ENCODE results near the gene CYTH1. TPM values are rescaled to one million over a fixed set of nuclear protein-coding genes. Genes with fewer than 3 reads are reported as not detected.

Gene CYTH1
- 10 to 100 TPM in 4 of 6 experiments, 1 to 10 TPM in 2; 7.7 to 15.3 (median 10.9) TPM for total RNA-seq (2021; fragmentation: NEBNext Ultra II Directional; extraction: Animal tissue kit (Norgen Biotek cat#: 25700))
- long read RNA-seq, full-length matches to known transcripts = 6 of 8 reads
- long read RNA-seq, partial matches to known transcripts = 1 of 8 reads
- long read RNA-seq, other reads (novel, unspliced or antisense) = 1 of 8 reads

DNA sequence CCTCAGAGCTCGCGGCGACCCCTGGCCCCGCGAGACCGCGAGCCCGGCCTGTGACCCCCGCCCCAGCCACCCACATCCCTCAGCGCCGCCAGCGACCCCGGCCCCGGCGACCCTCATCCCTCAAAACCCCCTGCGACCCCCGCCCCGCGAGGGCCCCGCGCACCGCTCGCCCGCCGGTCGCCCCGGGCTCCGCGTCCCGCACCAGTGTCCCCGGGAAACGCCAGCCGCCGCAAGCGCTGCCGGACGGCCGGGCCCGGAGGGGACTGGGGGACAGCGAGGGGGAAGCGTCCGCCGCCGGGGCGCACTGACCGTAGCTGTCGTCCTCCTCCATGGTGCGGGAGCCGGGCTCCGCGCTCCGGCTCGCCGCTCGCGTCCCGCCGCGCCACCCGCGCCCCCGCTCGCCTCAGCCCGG is at the start of gene CYTH1:
TSS of gene CYTH1 (minus strand) at position 381 of the 412 bp plus-strand sequence. CDS start at position 331, 50 bp downstream.
- Mint-ChIP-seq H3K4me3 (peak within 1 kb of the TSS; percentile 91), H3K9me3 (no peaks in the 10 kb centered on the region), H3K27ac (peak within 1 kb of the TSS; percentile 89)

DNA sequence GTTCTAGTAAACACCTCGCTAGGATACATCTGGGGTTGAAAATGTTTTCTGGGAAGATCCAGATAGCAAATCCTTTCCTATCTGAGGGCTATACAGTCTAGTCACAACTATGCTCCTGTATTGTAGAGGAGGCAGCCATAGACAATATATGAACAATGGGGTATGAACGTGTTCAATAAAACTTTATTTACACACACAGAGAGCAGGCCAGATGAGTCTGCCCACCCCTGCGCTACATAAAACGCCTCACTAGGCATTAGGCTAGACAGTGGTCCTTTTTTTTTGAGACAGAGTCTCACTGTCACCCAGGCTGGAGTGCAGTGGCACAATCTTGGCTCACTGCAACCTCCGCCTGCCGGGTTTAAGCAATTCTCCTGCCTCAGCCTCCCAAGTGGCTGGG is 47.4 kb upstream of the CYTH1 start:
- H3K4me3 Mint-ChIP-seq = no peak overlapping the region
- H3K4me1 Mint-ChIP-seq (ENCODE audit: low read depth) = peaks cover 26% of the 10 kb centered on the region
- no peaks in the 10 kb centered on the region; the same call in 1 of the 2 replicates for H3K27me3 Mint-ChIP-seq (ENCODE audit: insufficient read depth)
- H3K36me3 Mint-ChIP-seq (ENCODE audit: low read depth) = peaks cover 48% of the 10 kb centered on the region
- no peaks in the 10 kb centered on the region for H3K9me3 Mint-ChIP-seq
- no peak overlapping the region for H3K27ac Mint-ChIP-seq
- TF ChIP-seq CTCF (IDR thresholded peaks at IDR 0.05) = no peak
- DNase-seq = no peak

More for the DNA sequence above, at the start of gene CYTH1:
- no peak for DNase-seq
- H3K4me1 Mint-ChIP-seq (ENCODE audit: low read depth) = peaks cover 19% of the 10 kb centered on the region
- no peaks in the 10 kb centered on the region; the same call in 1 of the 2 replicates for H3K27me3 Mint-ChIP-seq (ENCODE audit: insufficient read depth)
- TF ChIP-seq CTCF (IDR thresholded peaks at IDR 0.05) = no peak
- no peaks in the 10 kb centered on the region for H3K36me3 Mint-ChIP-seq (ENCODE audit: low read depth)

DNA sequence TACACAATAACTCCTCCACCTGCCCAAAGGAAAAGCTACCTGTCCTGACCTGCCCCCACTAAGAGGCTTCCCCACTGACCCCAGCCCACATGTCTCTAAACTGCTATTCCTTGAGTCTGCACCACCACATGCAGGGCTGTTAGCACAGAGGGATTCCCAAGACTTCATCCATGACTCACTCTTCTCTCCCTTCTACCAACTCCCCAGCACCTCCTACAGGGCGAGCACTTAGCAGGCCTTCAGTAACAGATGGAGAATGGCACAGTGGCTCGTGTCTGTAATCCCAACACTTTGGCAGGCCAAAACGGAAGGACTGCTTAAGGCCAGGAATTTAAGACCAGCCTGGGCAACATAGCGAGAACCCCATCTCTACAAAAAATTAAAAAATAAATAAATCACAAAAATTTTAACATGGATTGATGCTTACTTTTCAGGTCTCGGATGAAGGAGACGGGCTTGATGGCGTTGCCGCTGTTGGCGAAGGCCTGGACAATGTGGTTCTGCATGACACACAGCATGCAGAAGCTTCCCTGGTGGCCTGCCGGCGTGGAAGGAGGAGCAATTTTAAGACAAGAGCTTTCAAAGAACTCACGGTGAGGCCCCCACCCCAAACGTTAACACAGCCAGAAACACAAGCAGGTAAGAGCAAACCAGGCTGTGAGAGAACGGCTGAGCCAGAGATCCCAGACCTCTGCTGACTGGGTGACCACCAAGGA is 46.6 kb upstream of the CYTH1 start:
- H3K9me3 Mint-ChIP-seq = no peaks in the 10 kb centered on the region
- no peak overlapping the region for H3K27ac Mint-ChIP-seq
- H3K4me3 Mint-ChIP-seq = no peak overlapping the region
- peaks cover 4% of the 10 kb centered on the region for H3K27me3 Mint-ChIP-seq (ENCODE audit: insufficient read depth)
- TF ChIP-seq CTCF (IDR thresholded peaks at IDR 0.05) = peak; percentile 67
- peak; percentile 65 for DNase-seq
- H3K4me1 Mint-ChIP-seq (ENCODE audit: low read depth) = peaks cover 35% of the 10 kb centered on the region
- H3K36me3 Mint-ChIP-seq (ENCODE audit: low read depth) = peaks cover 55% of the 10 kb centered on the region

DNA sequence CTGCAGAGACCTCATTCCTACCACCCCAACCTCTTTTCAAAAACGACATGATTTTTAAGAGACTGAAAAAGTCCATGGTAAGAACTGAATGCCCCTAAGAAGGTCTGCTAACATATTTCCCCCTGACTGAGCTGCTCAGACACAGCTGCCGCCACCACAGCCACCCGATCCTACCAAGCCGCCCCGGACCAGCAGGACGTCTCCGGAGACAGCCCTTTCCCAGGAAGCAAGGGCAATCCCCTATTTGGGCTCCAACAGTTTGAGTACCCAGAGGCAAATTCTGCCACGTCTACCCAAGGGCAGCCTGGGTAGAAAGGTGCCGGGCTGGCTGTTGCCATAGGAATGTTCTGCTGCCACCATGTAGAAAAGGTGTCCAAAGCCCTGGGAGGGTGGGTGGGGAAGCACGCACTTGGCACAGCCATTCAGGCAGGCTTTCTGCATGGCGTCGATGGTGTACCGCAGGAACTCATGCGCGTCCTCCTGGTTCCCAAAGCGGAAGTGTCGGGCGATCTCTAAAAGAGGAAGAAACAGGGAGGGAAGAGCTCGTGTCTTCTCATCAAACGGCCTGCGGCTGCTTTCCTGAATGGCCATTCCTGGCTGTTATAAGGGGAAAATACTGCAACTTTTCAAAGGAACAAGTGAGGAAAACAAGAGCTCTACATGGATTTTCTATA is 44.9 kb upstream of the CYTH1 start:
- peaks cover 51% of the 10 kb centered on the region for H3K4me1 Mint-ChIP-seq (ENCODE audit: low read depth)
- peaks cover 4% of the 10 kb centered on the region for H3K27me3 Mint-ChIP-seq (ENCODE audit: insufficient read depth)
- H3K36me3 Mint-ChIP-seq (ENCODE audit: low read depth) = peaks cover 59% of the 10 kb centered on the region
- H3K9me3 Mint-ChIP-seq = no peaks in the 10 kb centered on the region
- H3K4me3 Mint-ChIP-seq = no peak overlapping the region
- DNase-seq = no peak
- peak overlapping the region; percentile 71 for H3K27ac Mint-ChIP-seq
- no peak for TF ChIP-seq CTCF (IDR thresholded peaks at IDR 0.05)

- H3K27me3 Mint-ChIP-seq (ENCODE audit: insufficient read depth) = peaks cover 4% of the 10 kb centered on the region
- no peak for TF ChIP-seq CTCF (IDR thresholded peaks at IDR 0.05)
- H3K9me3 Mint-ChIP-seq = no peaks in the 10 kb centered on the region
- peaks cover 62% of the 10 kb centered on the region for H3K36me3 Mint-ChIP-seq (ENCODE audit: low read depth)
- peaks cover 55% of the 10 kb centered on the region for H3K4me1 Mint-ChIP-seq (ENCODE audit: low read depth)
- DNase-seq = no peak
- H3K27ac Mint-ChIP-seq = peak overlapping the region; percentile 71
- no peak overlapping the region for H3K4me3 Mint-ChIP-seq
Measured at GRCh38 chr17:78826421-78826820, 44.3 kb upstream of the CYTH1 start.
